ENCODE data around the gene PRKN.

The PRKN gene

DNA sequence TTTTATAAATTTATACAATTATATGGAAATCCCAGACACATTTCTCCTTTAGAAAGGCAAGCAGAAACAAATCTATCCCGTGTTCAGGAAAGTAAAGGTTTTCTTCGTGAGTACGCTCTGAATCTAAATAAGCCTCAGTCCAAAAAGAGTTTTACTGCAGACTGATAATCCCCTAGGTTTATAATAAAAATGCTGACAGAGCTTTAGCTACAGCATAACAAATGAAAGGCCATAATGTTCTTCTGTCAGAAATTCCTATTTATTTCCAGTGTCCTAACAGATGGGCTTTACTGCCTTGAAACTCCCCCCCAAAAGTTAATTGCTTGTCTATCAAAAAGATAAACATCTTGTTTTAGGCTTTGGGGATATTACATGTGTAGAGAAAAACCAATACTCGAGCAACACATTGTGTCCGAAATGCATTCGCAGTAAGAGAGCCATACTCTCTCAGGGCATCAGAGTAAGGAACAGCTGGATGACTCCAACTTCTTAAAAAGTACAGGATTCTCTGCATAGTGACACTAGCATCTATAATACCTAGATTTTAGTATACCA, 109.0 kb downstream of the PRKN start:
- in situ Hi-C loops (cut with MboI; ENCODE audit: low sequenced_read_pairs, unreplicated experiment): no loop called here
- no peak for DNase-seq (ENCODE audit: low spot score)
- TF ChIP-seq, protein P1, sequence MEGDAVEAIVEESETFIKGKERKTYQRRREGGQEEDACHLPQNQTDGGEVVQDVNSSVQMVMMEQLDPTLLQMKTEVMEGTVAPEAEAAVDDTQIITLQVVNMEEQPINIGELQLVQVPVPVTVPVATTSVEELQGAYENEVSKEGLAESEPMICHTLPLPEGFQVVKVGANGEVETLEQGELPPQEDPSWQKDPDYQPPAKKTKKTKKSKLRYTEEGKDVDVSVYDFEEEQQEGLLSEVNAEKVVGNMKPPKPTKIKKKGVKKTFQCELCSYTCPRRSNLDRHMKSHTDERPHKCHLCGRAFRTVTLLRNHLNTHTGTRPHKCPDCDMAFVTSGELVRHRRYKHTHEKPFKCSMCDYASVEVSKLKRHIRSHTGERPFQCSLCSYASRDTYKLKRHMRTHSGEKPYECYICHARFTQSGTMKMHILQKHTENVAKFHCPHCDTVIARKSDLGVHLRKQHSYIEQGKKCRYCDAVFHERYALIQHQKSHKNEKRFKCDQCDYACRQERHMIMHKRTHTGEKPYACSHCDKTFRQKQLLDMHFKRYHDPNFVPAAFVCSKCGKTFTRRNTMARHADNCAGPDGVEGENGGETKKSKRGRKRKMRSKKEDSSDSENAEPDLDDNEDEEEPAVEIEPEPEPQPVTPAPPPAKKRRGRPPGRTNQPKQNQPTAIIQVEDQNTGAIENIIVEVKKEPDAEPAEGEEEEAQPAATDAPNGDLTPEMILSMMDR (IDR thresholded peaks at IDR 0.05; ENCODE audit: borderline replicate concordance, control extremely low read depth, extremely low read depth, insufficient read depth, missing control alignments): no peak

GRCh38 chr6:162615016-162615705, 112.4 kb downstream of the PRKN start:
- TF ChIP-seq, protein P1 (IDR thresholded peaks at IDR 0.05; ENCODE audit: borderline replicate concordance, control extremely low read depth, extremely low read depth, insufficient read depth, missing control alignments): no peak
- DNase-seq (ENCODE audit: low spot score): no peak
- in situ Hi-C loops (cut with MboI; ENCODE audit: low sequenced_read_pairs, unreplicated experiment): no loop called here

DNA sequence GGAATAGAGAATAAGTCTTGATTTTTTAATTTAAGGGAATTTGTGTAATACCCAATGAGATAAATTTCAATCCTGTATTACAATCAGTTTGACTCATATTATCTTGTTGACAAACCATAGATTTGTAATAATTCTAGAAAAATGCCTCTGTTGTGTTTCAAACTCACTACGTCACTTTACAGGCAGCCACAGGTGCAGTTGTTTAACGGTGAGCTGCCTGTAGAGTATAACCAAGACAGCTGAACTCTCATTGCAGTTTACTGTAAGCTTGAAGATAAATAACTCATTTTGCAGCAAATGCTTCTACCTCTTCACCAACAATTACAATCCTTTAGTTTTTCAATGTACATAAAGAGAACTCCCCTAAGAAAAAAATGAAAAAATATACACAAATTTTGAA, 114.3 kb downstream of the PRKN start:
- no peak for DNase-seq (ENCODE audit: low spot score)
- in situ Hi-C loops (cut with MboI; ENCODE audit: low sequenced_read_pairs, unreplicated experiment): no loop called here
- TF ChIP-seq, protein P1 (IDR thresholded peaks at IDR 0.05; ENCODE audit: borderline replicate concordance, control extremely low read depth, extremely low read depth, insufficient read depth, missing control alignments): no peak

GRCh38 chr6:162612613-162613012, 115.0 kb downstream of the PRKN start:
- no peak for DNase-seq (ENCODE audit: low spot score)
- TF ChIP-seq, protein P1 (IDR thresholded peaks at IDR 0.05; ENCODE audit: borderline replicate concordance, control extremely low read depth, extremely low read depth, insufficient read depth, missing control alignments): no peak
- in situ Hi-C loops (cut with MboI; ENCODE audit: low sequenced_read_pairs, unreplicated experiment): no loop called here

DNA sequence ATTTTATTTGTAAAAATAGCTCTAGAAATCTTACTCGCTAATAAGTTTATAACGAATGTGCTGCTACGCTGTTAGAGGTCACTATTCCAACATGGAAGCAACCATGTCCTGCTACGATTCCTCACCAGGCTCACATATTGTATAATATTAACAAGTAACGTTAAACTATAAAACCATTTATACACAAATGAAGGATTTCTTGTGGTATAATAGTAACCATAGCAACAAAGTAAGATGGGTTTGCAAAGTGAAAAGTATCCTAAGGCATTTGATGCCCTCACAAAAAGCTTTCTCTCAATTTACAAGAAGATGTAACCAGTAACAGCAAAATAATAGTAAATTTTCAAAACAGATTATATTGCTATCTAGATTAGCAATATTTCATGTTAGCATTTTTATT, 117.2 kb downstream of the PRKN start:
- no peak for DNase-seq (ENCODE audit: low spot score)
- in situ Hi-C loops (cut with MboI; ENCODE audit: low sequenced_read_pairs, unreplicated experiment): no loop called here
- TF ChIP-seq, protein P1 (IDR thresholded peaks at IDR 0.05; ENCODE audit: borderline replicate concordance, control extremely low read depth, extremely low read depth, insufficient read depth, missing control alignments): no peak

DNA sequence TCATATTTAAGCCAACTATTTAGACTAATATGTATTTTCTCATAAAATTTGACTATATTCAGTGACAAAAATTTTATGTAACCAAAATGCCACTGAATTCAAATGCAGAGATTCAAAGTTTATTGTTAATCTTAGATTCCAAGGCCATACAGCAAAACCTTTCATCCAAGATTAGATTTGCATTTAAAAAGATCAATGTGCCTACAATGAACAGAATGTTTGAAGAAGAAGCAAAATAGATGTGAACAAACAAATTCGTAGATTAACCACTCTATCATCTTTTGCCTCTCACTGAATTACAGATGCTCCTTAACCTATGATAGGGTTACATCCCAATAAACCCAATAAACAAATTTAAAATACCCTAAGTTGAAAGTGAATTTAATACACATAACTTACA, 121.7 kb downstream of the PRKN start:
- no peak for DNase-seq (ENCODE audit: low spot score)
- in situ Hi-C loops (cut with MboI; ENCODE audit: low sequenced_read_pairs, unreplicated experiment): no loop called here
- TF ChIP-seq, protein P1 (IDR thresholded peaks at IDR 0.05; ENCODE audit: borderline replicate concordance, control extremely low read depth, extremely low read depth, insufficient read depth, missing control alignments): no peak

Data from GM13976 (cell line).